Nephron (organoid): ENCODE results near the gene KCNN3.
"Not testable (repeated sequence)": the region's sequence is repeated elsewhere in the genome, so short reads cannot be mapped to it uniquely, and the experiment has no call there.

Experiments
- H3K27ac Mint-ChIP-seq, 3 experiments: 2 replicates each; pipeline ENCODE4 v1.8.0; 2020; ENCODE audit warnings: mixed read lengths in 3 of 3, mild to moderate bottlenecking in 2 of 3, moderate library complexity in 1 of 3
- H3K27me3 Mint-ChIP-seq: 2 replicates; pipeline ENCODE4 v1.8.0; 2021; ENCODE audit warnings: low read depth, mild to moderate bottlenecking, moderate library complexity, mixed read lengths
- H3K36me3 Mint-ChIP-seq: 2 replicates; pipeline ENCODE4 v1.8.0; 2020; ENCODE audit warnings: low read depth, mixed read lengths
- H3K4me1 Mint-ChIP-seq: 2 replicates; pipeline ENCODE4 v1.8.0; 2020; ENCODE audit warnings: mixed read lengths
- H3K4me3 Mint-ChIP-seq, 3 experiments: 2 replicates each; pipeline ENCODE4 v1.8.0; 2020; ENCODE audit warnings: mild to moderate bottlenecking in 3 of 3, mixed read lengths in 3 of 3, moderate library complexity in 2 of 3
- H3K9me3 Mint-ChIP-seq: 2 replicates; pipeline ENCODE4 v1.8.0; 2020; ENCODE audit warnings: mixed read lengths
- CTCF ChIP-seq, 3 experiments: fragments of 200-600 bp; sonication (generic); IDR thresholded peaks; one replicate each; pipeline ENCODE4 v1.5.0; 2021; ENCODE audit warnings: antibody characterized with exemption in 3 of 3; ENCODE audit not compliant: unreplicated experiment in 3 of 3

Gene KCNN3

DNA sequence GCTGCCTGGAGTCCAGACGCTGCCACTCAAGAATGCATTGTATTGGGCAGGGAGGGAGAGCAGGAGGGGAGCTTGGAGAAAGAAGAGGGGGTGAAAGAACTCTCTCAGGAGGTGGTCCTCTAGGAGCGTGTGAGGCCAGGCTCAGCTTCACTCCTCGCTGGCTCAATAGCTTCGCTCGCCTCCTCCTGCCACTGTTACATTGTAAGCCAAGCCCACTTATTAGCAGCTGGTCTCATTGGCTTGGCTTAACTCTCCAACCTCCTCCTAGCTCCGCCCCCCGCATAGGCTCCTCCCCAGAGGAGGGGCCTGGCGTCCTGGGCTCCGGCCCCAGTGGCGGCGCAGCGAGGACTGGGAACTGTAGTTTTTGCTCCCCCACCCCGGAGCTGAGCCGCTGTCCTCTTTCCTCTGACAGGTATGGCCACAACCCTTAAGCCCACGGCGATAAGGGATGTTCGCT is at the start of gene KCNN3:
KCNN3 (minus strand) TSS at position 167 of the 457 bp plus-strand sequence. CDS start 317 bp downstream, outside the sequence.
- peak within 1 kb of the TSS; percentile 54 to 82 (median 75) for H3K27ac Mint-ChIP-seq
- TF ChIP-seq CTCF (IDR thresholded peaks at IDR 0.05; ENCODE audit: unreplicated experiment in 3 of 3): no peak
- H3K27me3 Mint-ChIP-seq: peaks cover 59% of the 10 kb centered on the region
- H3K36me3 Mint-ChIP-seq: no peaks in the 10 kb centered on the region
- H3K9me3 Mint-ChIP-seq: no peaks in the 10 kb centered on the region
- H3K4me1 Mint-ChIP-seq: peaks cover 58% of the 10 kb centered on the region
- H3K4me3 Mint-ChIP-seq: peak within 1 kb of the TSS; percentile 82 to 88 (median 86)

GRCh38 chr1:154913273-154913672 is 43.2 kb upstream of the KCNN3 start:
- TF ChIP-seq CTCF (IDR thresholded peaks at IDR 0.05; ENCODE audit: unreplicated experiment in 3 of 3): no peak
- peaks cover 6% of the 10 kb centered on the region for H3K27me3 Mint-ChIP-seq
- no peak overlapping the region for H3K4me3 Mint-ChIP-seq
- peaks cover 8% of the 10 kb centered on the region for H3K9me3 Mint-ChIP-seq
- H3K4me1 Mint-ChIP-seq: no peaks in the 10 kb centered on the region
- H3K27ac Mint-ChIP-seq: no peak overlapping the region
- peaks cover 10% of the 10 kb centered on the region for H3K36me3 Mint-ChIP-seq

DNA sequence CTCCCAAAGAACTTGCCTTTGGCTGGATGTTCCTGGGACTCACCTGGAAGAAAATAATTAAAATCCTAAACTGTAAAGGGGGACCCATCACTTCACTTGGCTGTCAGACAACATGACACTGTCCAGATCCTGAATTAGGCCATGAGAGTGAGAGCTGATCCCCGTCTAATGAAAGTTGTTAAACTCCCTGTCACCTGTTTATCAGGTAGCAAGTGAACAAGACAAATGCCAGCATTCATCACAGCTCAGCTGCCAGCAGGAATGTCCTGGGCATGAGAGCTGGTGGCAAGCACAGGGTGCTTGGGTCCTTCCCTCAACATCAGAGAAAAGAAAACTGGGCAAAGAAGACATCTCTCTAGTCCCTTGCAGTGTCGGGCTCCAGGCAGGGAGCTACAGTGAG is 42.7 kb upstream of the KCNN3 start:
- Mint-ChIP-seq H3K27me3 (peaks cover 7% of the 10 kb centered on the region), H3K9me3 (peaks cover 10% of the 10 kb centered on the region), H3K27ac (no peak overlapping the region), H3K4me1 (no peaks in the 10 kb centered on the region), H3K36me3 (peaks cover 10% of the 10 kb centered on the region), H3K4me3 (no peak overlapping the region)
- TF ChIP-seq CTCF (IDR thresholded peaks at IDR 0.05; ENCODE audit: unreplicated experiment in 3 of 3): no peak

DNA sequence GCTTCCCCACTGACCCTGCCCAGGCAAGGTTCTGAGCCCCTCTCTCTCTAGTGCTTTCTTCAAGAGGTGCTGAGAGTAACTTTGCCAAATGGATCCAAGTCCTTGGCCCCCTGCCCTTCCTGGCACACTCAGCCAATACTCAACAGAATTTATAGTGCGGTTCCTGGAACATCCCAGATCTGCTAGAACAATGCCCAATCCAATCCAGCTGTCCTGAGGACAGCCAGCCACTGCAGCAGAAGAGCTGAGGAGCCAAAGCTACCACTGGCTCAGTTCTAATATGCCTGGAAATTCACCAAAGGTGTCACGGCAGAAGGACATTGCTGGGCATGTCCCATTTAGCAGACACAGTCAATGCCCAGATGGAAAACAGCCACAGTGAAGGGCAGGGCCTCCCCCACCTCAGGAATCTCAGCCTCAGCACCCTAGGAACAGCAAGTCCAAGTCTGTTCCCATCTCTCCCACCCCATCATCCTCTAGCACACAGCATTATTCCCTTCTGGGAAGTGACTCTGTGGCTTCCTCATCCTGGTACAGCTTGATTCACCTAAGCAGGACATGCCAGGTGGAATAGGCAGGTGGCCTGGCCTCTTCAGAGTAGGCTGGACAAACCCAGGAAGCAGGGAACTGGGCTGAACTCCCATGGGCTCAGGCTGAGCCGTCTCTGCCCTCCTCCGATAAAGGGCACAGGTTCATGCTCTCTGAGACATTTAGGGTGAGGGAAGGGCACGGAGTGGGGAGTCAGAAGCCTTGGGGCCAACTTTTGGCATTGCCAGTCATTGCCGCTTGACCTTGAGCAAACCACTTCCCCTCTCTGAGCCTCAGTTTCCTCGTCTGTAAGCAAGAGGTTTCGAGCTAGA is 41.8 kb upstream of the KCNN3 start:
- no peak overlapping the region for H3K4me3 Mint-ChIP-seq
- TF ChIP-seq CTCF (IDR thresholded peaks at IDR 0.05; ENCODE audit: unreplicated experiment in 3 of 3): no peak

DNA sequence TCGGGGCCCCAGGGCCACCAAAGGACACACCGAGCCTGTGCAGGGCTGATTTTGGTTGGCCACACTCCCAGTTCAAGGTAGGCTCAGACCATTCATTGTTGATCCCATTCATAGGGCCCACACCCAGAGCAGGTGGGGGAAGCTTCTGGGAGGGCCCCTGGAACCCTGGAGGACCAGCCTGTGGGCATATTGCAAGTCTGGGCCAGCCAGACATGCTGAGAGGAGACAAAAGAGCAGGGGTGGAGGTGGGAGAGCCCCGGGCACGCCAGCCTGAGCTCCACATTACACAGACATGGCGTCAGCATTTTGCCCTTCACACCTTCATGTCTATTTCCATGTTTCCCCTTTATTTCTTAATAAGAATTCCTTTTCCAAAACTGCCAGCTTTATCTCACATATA is 40.8 kb upstream of the KCNN3 start:
- Mint-ChIP-seq H3K9me3 (peaks cover 18% of the 10 kb centered on the region), H3K27me3 (peaks cover 7% of the 10 kb centered on the region), H3K27ac (no peak overlapping the region), H3K36me3 (no peaks in the 10 kb centered on the region), H3K4me3 (no peak overlapping the region), H3K4me1 (no peaks in the 10 kb centered on the region)
- no peak for TF ChIP-seq CTCF (IDR thresholded peaks at IDR 0.05; ENCODE audit: unreplicated experiment in 3 of 3)

More for the DNA sequence above, 41.8 kb upstream of the KCNN3 start:
- Mint-ChIP-seq H3K9me3 (peaks cover 14% of the 10 kb centered on the region), H3K27me3 (peaks cover 7% of the 10 kb centered on the region), H3K36me3 (peaks cover 8% of the 10 kb centered on the region), H3K27ac (no peak overlapping the region), H3K4me1 (no peaks in the 10 kb centered on the region)

- H3K4me3 Mint-ChIP-seq: no peak overlapping the region
- no peaks in the 10 kb centered on the region for H3K4me1 Mint-ChIP-seq
- H3K9me3 Mint-ChIP-seq: peaks cover 18% of the 10 kb centered on the region
- no peak overlapping the region for H3K27ac Mint-ChIP-seq
- H3K36me3 Mint-ChIP-seq: no peaks in the 10 kb centered on the region
- TF ChIP-seq CTCF (IDR thresholded peaks at IDR 0.05; ENCODE audit: unreplicated experiment in 3 of 3): no peak
- H3K27me3 Mint-ChIP-seq: peaks cover 7% of the 10 kb centered on the region
These were observed 38.9 kb upstream of the KCNN3 start for GRCh38 chr1:154908937-154909336.

DNA sequence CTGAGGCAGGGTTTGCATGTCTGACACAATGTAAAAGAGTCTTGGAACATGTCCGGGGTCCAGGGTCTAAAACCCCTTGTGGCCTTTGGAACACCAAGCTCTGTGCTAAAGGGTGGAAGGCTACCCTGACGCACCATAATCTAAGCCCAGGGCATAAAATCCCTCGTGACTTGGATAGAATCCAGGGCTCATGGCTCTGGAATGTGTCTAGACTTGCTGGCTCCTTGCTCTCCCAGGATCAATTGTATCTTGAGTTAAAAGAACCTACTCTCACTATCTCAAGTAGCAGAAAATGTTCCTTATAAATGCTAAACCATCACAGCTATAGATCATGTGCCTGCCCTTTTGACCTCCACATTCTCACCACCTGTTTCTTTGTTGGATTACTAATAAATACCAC is 38.0 kb upstream of the KCNN3 start:
- H3K4me1 Mint-ChIP-seq, H3K36me3 Mint-ChIP-seq, H3K4me3 Mint-ChIP-seq, H3K27me3 Mint-ChIP-seq, H3K27ac Mint-ChIP-seq: not testable (repeated sequence)
- H3K9me3 Mint-ChIP-seq: peaks cover 18% of the 10 kb centered on the region
